Vagina (tissue), 2 donors: ENCODE data around the gene SFMBT2.

ENCODE experiments used
- POLR2A ChIP-seq, 2 donors: fragments of 450-650 bp; IDR thresholded peaks; one replicate each; pipeline ENCODE4 v1.6.1; 2017; ENCODE audit warnings: antibody characterized with exemption in 2 of 2, mild to moderate bottlenecking in 2 of 2, moderate library complexity in 2 of 2
- POLR2AphosphoS5 ChIP-seq, 2 donors: sonication (generic); formaldehyde crosslinking; IDR thresholded peaks; one replicate each; pipeline ENCODE4 v1.9.0; 2017; ENCODE audit warnings: antibody characterized with exemption in 2 of 2, mild to moderate bottlenecking in 2 of 2, low read depth in 1 of 2; ENCODE audit not compliant: insufficient read depth in 1 of 2
- TF ChIP-seq, protein P1 (sequence below), 3 experiments: fragments of 450-650 bp in 2 of 3; fragments of 200-600 bp in 1 of 3; sonication (generic) in 1 of 3; IDR thresholded peaks; one replicate each; pipeline ENCODE4 v1.5.1; 2017 to 2019; ENCODE audit warnings: antibody characterized with exemption in 3 of 3, mild to moderate bottlenecking in 2 of 3, moderate library complexity in 2 of 3

DNA sequence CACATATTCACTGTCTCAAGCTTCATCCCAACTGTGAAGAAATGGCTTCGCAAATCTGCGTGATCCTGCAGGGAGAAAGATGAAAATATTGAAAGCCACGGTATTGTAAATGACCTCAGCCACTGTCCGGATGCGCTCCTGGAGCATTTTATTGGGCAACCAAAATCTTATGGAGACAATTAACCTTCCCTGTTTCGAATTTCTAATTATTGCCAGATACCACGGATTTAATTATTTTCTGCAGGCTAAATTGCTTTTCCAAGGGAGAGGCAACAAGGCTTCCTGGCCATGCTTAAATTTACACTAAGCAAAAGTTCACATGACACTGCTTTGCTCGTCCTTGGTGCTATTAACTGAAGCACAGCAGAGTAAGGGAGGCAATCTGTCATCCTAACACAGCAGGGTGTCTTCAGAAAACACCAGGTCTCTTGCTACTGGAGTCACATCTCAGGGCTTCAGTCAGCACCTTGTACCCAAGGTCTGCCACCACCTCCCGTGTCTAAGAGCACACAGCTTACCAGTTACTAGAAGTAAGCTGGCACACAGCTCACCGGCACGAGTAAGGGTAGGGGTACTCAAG lies 162.2 kb downstream of the SFMBT2 start:
- TF ChIP-seq, protein P1, sequence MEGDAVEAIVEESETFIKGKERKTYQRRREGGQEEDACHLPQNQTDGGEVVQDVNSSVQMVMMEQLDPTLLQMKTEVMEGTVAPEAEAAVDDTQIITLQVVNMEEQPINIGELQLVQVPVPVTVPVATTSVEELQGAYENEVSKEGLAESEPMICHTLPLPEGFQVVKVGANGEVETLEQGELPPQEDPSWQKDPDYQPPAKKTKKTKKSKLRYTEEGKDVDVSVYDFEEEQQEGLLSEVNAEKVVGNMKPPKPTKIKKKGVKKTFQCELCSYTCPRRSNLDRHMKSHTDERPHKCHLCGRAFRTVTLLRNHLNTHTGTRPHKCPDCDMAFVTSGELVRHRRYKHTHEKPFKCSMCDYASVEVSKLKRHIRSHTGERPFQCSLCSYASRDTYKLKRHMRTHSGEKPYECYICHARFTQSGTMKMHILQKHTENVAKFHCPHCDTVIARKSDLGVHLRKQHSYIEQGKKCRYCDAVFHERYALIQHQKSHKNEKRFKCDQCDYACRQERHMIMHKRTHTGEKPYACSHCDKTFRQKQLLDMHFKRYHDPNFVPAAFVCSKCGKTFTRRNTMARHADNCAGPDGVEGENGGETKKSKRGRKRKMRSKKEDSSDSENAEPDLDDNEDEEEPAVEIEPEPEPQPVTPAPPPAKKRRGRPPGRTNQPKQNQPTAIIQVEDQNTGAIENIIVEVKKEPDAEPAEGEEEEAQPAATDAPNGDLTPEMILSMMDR (IDR thresholded peaks at IDR 0.05): no peak
- TF ChIP-seq POLR2A (IDR thresholded peaks at IDR 0.05) (no peak), POLR2AphosphoS5 (IDR thresholded peaks at IDR 0.05; ENCODE audit: insufficient read depth in 1 of 2, low read depth in 1 of 2) (no peak)
